NCI-H526 treated with DMSO at 0.1 percent for 48 hours (cell line): ENCODE results near the gene PLN.

Source experiments
- DNase-seq: peaks from one replicate; lab custom pipeline; 2025; lab: John Stamatoyannopoulos, UW

PLN gene

GRCh38 chr6:118579786-118580185, 31.7 kb downstream of the PLN start:
- no peak for DNase-seq

- peak; percentile 64 for DNase-seq
Observed at GRCh38 chr6:118580585-118581419, 32.7 kb downstream of the PLN start.

- DNase-seq = no peak
Observed at GRCh38 chr6:118581489-118581959, 33.4 kb downstream of the PLN start.

GRCh38 chr6:118584911-118585310, 36.8 kb downstream of the PLN start:
- no peak for DNase-seq

- DNase-seq = no peak
Observed at GRCh38 chr6:118586746-118587485, 38.8 kb downstream of the PLN start.

GRCh38 chr6:118588626-118589025, 40.5 kb downstream of the PLN start:
- DNase-seq = no peak

GRCh38 chr6:118589186-118589585, 41.1 kb downstream of the PLN start:
- DNase-seq = no peak

GRCh38 chr6:118589649-118590365, 41.7 kb downstream of the PLN start:
- DNase-seq = no peak

- DNase-seq = no peak
Observed at GRCh38 chr6:118591897-118592296, 43.8 kb downstream of the PLN start.

GRCh38 chr6:118594877-118595276, 46.8 kb downstream of the PLN start:
- DNase-seq = no peak

GRCh38 chr6:118596774-118597320, 48.8 kb downstream of the PLN start:
- DNase-seq = no peak

- DNase-seq = no peak
Observed at GRCh38 chr6:118597636-118598035, 49.5 kb downstream of the PLN start.

- DNase-seq = no peak
Observed at GRCh38 chr6:118598324-118598723, 50.2 kb downstream of the PLN start.

GRCh38 chr6:118602300-118602699, 54.2 kb downstream of the PLN start:
- DNase-seq = no peak

- no peak for DNase-seq
Observed at GRCh38 chr6:118603372-118603771, 55.3 kb downstream of the PLN start.

GRCh38 chr6:118606268-118606667, 58.2 kb downstream of the PLN start:
- DNase-seq = no peak

GRCh38 chr6:118606858-118607257, 58.8 kb downstream of the PLN start:
- no peak for DNase-seq
